KOPT-K1 (cell line): ENCODE measurements around the gene MYEF2.
A peak's percentile ranks its signal among the peaks of the same experiment; 100 is the strongest.

Experiments
- H3K27ac ChIP-seq: fragments of 200-600 bp; sonication (generic); 2 replicates; pipeline ENCODE4 v1.5.1; 2016; ENCODE audit warnings: antibody characterized with exemption, mild to moderate bottlenecking, low read depth, low read length; ENCODE audit not compliant: poor library complexity, severe bottlenecking
- H3K36me3 ChIP-seq: fragments of 200-600 bp; sonication (generic); 2 replicates; pipeline ENCODE4 v1.5.1; 2017; ENCODE audit warnings: antibody characterized with exemption, mild to moderate bottlenecking, low read length, moderate library complexity; ENCODE audit not compliant: insufficient read depth
- H3K9me3 ChIP-seq: fragments of 200-600 bp; sonication (generic); 2 replicates; pipeline ENCODE4 v1.5.1; 2017; ENCODE audit warnings: antibody characterized with exemption, low read length, mild to moderate bottlenecking; ENCODE audit not compliant: insufficient read depth, poor library complexity, severe bottlenecking

Gene MYEF2

GRCh38 chr15:48177766-48178647, at the start of gene MYEF2:
MYEF2 (minus strand) TSS chr15:48178295; CDS start chr15:48178237, 58 bp downstream.
- Histone ChIP-seq H3K36me3 (peaks cover 15% of the 10 kb centered on the region), H3K27ac (peak within 1 kb of the TSS; percentile 84), H3K9me3 (peaks cover 21% of the 10 kb centered on the region)

- no peaks in the 10 kb centered on the region for H3K9me3 ChIP-seq
- no peaks in the 10 kb centered on the region for H3K36me3 ChIP-seq
- no peak overlapping the region for H3K27ac ChIP-seq
Measured at GRCh38 chr15:48225771-48226170, 47.7 kb upstream of the MYEF2 start.

- Histone ChIP-seq H3K27ac (no peak overlapping the region), H3K36me3 (no peaks in the 10 kb centered on the region), H3K9me3 (no peaks in the 10 kb centered on the region)
Measured at GRCh38 chr15:48222627-48223026, 44.5 kb upstream of the MYEF2 start.

- H3K27ac ChIP-seq: no peak overlapping the region
- no peaks in the 10 kb centered on the region for H3K36me3 ChIP-seq
- no peaks in the 10 kb centered on the region for H3K9me3 ChIP-seq
Measured at GRCh38 chr15:48221885-48222284, 43.8 kb upstream of the MYEF2 start.

- Histone ChIP-seq H3K27ac (no peak overlapping the region), H3K9me3 (no peaks in the 10 kb centered on the region), H3K36me3 (no peaks in the 10 kb centered on the region)
Measured at GRCh38 chr15:48221261-48221660, 43.2 kb upstream of the MYEF2 start.

GRCh38 chr15:48205981-48206380, 27.9 kb upstream of the MYEF2 start, which contains the start of gene SLC12A1:
SLC12A1 (plus strand) TSS chr15:48206302; CDS start chr15:48207720, 1,418 bp downstream.
- no peaks in the 10 kb centered on the region for H3K9me3 ChIP-seq
- no peaks in the 10 kb centered on the region for H3K36me3 ChIP-seq
- no peak within 1 kb of the TSS for H3K27ac ChIP-seq

- no peak overlapping the region for H3K27ac ChIP-seq
- H3K36me3 ChIP-seq: no peaks in the 10 kb centered on the region
- H3K9me3 ChIP-seq: no peaks in the 10 kb centered on the region
Measured at GRCh38 chr15:48202068-48202467, 24.0 kb upstream of the MYEF2 start.

- Histone ChIP-seq H3K27ac (no peak within 1 kb of the TSS), H3K36me3 (no peaks in the 10 kb centered on the region), H3K9me3 (no peaks in the 10 kb centered on the region)
Measured at GRCh38 chr15:48191574-48192225, 13.6 kb upstream of the MYEF2 start, which contains the start of gene CTXN2. CTXN2 (plus strand) TSS chr15:48191665; CDS start chr15:48201301, 9,636 bp downstream.

- H3K9me3 ChIP-seq: no peaks in the 10 kb centered on the region
- no peaks in the 10 kb centered on the region for H3K36me3 ChIP-seq
- no peak overlapping the region for H3K27ac ChIP-seq
Measured at GRCh38 chr15:48190932-48191573, 13.0 kb upstream of the MYEF2 start.

- H3K9me3 ChIP-seq: no peaks in the 10 kb centered on the region
- no peaks in the 10 kb centered on the region for H3K36me3 ChIP-seq
- no peak overlapping the region for H3K27ac ChIP-seq
Measured at GRCh38 chr15:48186271-48186670, 8.2 kb upstream of the MYEF2 start.

- H3K27ac ChIP-seq: no peak overlapping the region
- no peaks in the 10 kb centered on the region for H3K9me3 ChIP-seq
- H3K36me3 ChIP-seq: no peaks in the 10 kb centered on the region
Measured at GRCh38 chr15:48185529-48185928, 7.4 kb upstream of the MYEF2 start.

GRCh38 chr15:48182749-48183148, 4.7 kb upstream of the MYEF2 start:
- H3K27ac ChIP-seq: no peak overlapping the region
- no peaks in the 10 kb centered on the region for H3K36me3 ChIP-seq
- H3K9me3 ChIP-seq: no peaks in the 10 kb centered on the region

- peak overlapping the region; percentile 84 for H3K27ac ChIP-seq
- peaks cover 15% of the 10 kb centered on the region for H3K9me3 ChIP-seq
- peaks cover 15% of the 10 kb centered on the region for H3K36me3 ChIP-seq
Measured at GRCh38 chr15:48178648-48178931, 495 bp upstream of the MYEF2 start.

GRCh38 chr15:48177383-48177765, 721 bp downstream of the MYEF2 start:
- peak overlapping the region; percentile 84 for H3K27ac ChIP-seq
- peaks cover 15% of the 10 kb centered on the region for H3K36me3 ChIP-seq
- peaks cover 27% of the 10 kb centered on the region for H3K9me3 ChIP-seq

- H3K9me3 ChIP-seq: peaks cover 31% of the 10 kb centered on the region
- peaks cover 15% of the 10 kb centered on the region for H3K36me3 ChIP-seq
- H3K27ac ChIP-seq: peak overlapping the region; percentile 84
Measured at GRCh38 chr15:48176957-48177356, 1.1 kb downstream of the MYEF2 start.
